ENCODE data around the gene OBP2B.
"Not testable (repeated sequence)": the region's sequence is repeated elsewhere in the genome, so short reads cannot be mapped to it uniquely, and the experiment has no call there.

OBP2B gene

GRCh38 chr9:133253268-133253667 lies 44.2 kb upstream of the OBP2B start:
- no peak overlapping the region for H3K4me3 ChIP-seq (ENCODE audit: low read depth, low read length)
- DNase-seq (ENCODE audit: low read depth) = no peak
- TF ChIP-seq CTCF (IDR thresholded peaks at IDR 0.05; ENCODE audit: insufficient read depth, low read depth, low read length, missing control alignments) = no peak

- DNase-seq (ENCODE audit: low read depth) = no peak
- no peak overlapping the region for H3K4me3 ChIP-seq (ENCODE audit: low read depth, low read length)
- TF ChIP-seq CTCF (IDR thresholded peaks at IDR 0.05; ENCODE audit: insufficient read depth, low read depth, low read length, missing control alignments) = no peak
These were observed 43.4 kb upstream of the OBP2B start for GRCh38 chr9:133252301-133253020.

GRCh38 chr9:133251773-133252172 lies 42.7 kb upstream of the OBP2B start:
- TF ChIP-seq CTCF (IDR thresholded peaks at IDR 0.05; ENCODE audit: insufficient read depth, low read depth, low read length, missing control alignments) = no peak
- DNase-seq (ENCODE audit: low read depth) = no peak

GRCh38 chr9:133251221-133251620 lies 42.2 kb upstream of the OBP2B start:
- DNase-seq (ENCODE audit: low read depth); H3K4me3 ChIP-seq (ENCODE audit: low read depth, low read length): not testable (repeated sequence)

More at GRCh38 chr9:133251773-133252172, 42.7 kb upstream of the OBP2B start:
- H3K4me3 ChIP-seq (ENCODE audit: low read depth, low read length) = no peak overlapping the region

GRCh38 chr9:133250741-133251170 lies 41.7 kb upstream of the OBP2B start:
- no peak for TF ChIP-seq CTCF (IDR thresholded peaks at IDR 0.05; ENCODE audit: insufficient read depth, low read depth, low read length, missing control alignments)
- no peak overlapping the region for H3K4me3 ChIP-seq (ENCODE audit: low read depth, low read length)
- no peak for DNase-seq (ENCODE audit: low read depth)

GRCh38 chr9:133249337-133249736 lies 40.3 kb upstream of the OBP2B start:
- no peak for DNase-seq (ENCODE audit: low read depth)
- no peak for TF ChIP-seq CTCF (IDR thresholded peaks at IDR 0.05; ENCODE audit: insufficient read depth, low read depth, low read length, missing control alignments)
- no peak overlapping the region for H3K4me3 ChIP-seq (ENCODE audit: low read depth, low read length)

- DNase-seq (ENCODE audit: low read depth) = no peak
- no peak overlapping the region for H3K4me3 ChIP-seq (ENCODE audit: low read depth, low read length)
- no peak for TF ChIP-seq CTCF (IDR thresholded peaks at IDR 0.05; ENCODE audit: insufficient read depth, low read depth, low read length, missing control alignments)
These were observed 39.8 kb upstream of the OBP2B start for GRCh38 chr9:133248726-133249295.
